GM15510 (cell line): Measurements from ENCODE around the gene MMP26.

Experiments used
- POLR2A ChIP-seq: IDR thresholded peaks from 3 replicates; pipeline ENCODE4 v1.6.1; 2011; ENCODE audit warnings: borderline replicate concordance; ENCODE audit not compliant: insufficient read length; ENCODE audit errors: extremely low read depth

Gene MMP26

DNA sequence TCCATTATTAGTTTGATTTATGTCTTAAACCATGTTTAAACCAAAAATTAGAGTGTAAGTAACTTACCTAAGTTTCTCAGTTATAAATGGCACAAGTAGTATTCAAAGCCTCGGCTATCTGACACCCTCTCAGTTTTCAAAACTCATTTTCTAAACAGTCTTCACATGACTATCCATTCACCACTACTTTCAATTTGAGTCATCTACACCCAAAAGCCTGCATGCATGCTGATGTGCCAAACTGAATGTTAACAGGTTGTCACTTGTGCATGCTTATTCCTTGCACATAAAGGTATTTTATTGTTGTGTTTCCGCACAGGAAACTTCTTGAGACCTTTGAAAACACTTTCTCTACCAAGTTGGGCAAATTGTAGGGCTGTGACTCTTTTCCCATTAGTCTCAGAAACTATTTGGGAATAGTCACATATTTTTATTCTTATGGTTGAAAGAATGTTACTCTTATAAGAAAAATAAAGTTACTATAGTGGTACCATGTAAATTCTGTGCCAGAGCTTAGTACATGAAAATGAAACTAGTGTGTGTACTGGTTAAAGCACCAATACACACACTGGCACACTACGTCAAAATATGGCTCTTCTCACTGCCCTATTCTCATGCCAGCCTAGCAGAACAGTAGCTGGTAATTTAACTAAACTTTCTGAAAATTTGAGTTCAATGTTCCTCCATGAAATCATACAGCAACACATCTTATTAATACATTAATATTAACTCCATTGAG lies 4.7 kb upstream of the MMP26 start:
- no peak for TF ChIP-seq POLR2A

DNA sequence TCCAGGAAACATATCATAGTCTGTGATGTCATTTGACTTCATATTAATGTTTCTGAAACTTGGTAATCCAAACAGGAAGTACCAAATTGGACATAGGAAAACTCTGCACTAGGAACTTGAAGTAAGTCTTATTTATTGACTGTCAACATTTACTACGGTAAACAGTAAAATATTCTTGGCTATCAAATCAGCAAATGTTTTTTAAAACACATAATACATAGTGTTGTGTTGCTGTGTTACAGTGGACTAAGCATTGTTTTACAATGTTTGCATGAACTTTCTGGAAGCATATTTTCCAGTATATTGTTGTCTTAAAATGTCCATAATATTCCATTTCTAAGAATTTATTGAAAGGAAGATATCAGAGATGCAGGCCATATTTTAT lies 4.2 kb upstream of the MMP26 start:
- TF ChIP-seq POLR2A, result no peak

DNA sequence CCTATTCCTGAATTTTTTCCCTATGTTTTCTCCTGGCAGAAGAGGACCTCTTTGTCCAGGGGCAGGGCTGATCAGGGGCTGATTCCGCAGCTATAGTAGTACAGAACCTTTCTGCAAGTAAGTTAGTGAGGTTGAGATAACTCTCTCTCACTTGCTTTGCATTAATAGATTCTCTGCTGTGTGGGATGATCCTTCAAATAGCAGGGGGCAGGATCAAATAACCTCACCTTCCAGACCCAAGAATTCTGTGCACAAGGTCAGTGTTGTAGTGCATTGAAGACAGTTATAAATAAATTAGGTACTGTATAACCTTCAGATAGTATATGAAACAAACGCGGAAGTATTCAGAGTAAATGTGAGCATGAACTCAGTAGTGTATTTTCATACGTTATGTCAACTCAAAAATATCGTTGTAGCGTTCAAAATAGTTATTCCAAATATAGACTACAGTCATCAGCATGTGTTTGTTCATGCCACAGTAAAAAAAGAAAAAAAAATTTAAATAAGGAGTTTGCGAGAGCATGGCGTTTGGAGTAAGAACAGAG lies 278 bp downstream of the MMP26 start:
- no peak for TF ChIP-seq POLR2A

DNA sequence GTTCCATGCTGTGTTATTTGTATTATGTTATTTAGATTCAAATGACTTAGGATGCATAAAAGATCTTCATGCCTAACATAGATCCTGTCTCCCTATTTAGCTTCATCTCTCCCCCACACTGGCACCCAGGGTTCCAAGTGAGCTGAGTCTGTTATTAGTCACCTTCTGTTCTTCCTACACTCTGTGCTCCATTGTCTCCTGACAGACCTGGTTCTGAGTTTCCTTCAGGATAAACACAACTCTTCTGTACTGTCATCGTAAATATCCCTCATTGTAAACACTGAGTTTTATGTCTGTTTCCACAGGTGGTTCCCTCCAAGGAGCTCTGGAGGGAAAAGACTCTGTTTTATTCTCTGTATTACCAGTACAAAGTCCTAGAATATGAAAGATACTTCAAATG lies 8.7 kb downstream of the MMP26 start:
- TF ChIP-seq POLR2A, result no peak

DNA sequence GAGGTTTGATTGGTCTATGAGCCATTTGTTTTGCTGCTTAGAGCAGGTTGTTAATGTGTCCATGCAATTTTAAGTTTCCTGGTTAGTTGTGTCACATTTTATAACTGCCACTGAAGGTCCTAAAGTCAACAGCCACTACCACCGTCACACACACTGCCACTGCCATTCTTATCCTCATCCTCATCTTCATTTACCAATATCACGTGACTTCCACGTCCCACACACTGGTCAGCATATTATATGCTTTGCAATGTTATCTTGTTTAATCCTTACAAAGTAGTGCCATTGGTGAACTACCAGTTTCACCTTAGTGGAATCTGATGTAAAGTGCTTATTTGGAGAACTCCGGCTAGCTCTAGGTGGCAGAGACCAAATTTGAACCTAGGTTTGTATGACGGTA lies 9.7 kb downstream of the MMP26 start:
- TF ChIP-seq POLR2A, result no peak

DNA sequence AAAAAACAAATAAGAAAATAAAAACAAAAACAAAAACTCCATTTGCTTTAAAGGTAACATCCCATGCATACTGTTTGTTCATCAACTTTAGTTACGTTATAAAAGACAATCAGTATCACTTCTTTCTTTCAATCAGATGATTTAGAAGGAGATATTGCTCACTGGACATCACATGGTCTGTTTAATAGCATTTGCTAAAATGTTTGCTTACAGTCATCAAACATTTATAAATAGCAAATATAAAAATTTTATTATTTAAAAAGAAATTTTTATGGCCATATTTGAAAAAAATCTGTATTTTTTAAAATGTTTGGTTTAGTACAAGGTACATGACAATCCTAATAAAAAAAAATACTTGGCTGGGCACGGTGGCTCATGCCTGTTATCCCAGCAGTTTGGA lies 22.6 kb downstream of the MMP26 start:
- TF ChIP-seq POLR2A, result no peak

DNA sequence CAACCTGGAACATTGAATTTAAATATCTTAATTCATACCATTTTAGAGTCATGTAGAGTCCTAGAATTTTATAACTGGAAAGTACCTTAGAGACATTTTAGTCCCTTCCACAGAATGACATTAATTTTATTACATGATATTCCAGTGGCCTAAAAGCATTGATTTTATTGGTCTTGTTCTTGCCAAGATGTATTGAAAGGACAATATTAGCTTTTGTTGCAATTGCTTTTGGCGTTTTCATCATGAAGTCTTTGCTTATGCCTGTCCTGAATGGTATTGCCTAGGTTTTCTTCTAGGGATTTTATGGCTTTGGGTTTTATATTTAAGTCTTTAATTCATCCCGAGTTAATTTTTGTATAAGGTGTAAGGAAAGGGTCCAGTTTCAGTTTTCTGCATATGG lies 36.2 kb downstream of the MMP26 start:
- no peak for TF ChIP-seq POLR2A

DNA sequence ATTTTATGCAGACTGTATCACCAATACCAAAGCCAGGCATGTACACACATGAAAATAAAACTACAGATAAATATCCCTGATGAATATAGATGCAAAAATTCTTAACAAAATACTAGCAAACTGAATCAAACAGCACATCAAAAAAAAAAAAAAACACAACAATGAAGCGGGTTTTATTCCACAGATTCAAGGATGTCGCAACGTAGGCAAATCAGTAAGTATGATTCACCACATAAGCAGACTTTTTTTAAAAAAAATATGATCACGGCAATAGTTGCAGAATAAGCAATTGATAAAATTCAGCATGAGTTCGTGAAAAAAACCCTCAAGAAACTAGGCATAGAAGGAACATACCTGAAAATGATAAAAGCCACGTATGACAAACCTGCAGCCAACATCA lies 43.9 kb downstream of the MMP26 start:
- no peak for TF ChIP-seq POLR2A

DNA sequence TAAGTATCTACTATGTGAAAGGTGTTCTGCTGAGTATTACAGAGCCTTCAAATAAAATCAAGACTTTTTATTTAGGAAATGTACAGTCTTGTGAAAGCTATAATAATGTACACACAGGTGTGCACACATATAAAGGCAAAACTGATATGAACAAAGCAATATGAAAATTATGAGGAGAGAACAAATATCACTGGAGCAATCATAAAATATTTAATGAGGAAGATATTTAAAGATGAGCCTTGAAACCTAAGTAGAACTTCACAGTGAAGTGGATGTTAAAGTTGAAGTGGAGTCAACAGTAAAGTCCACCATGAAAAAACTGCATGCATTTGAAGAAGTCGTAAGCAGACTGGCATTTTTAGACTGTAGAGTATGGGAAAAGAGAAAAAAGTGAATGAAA lies 46.6 kb downstream of the MMP26 start:
- no peak for TF ChIP-seq POLR2A
